CD4-positive, alpha-beta memory T cell (primary cell): Measurements from ENCODE around the gene HTR3C. TPM values are rescaled to one million over a fixed set of nuclear protein-coding genes. Genes with fewer than 3 reads are reported as not detected.
"Not testable (repeated sequence)": the region's sequence is repeated elsewhere in the genome, so short reads cannot be mapped to it uniquely, and the experiment has no call there.

Experiments used
- CTCF ChIA-PET: fragments of 350-600 bp; sonication (Branson Sonifier 250); formaldehyde crosslinking; loops from one replicate; lab custom pipeline; 2021; ENCODE audit warnings: inconsistent platforms; ENCODE audit not compliant: partially characterized antibody; lab: Charles Lee
- POLR2A ChIA-PET: fragments of 350-600 bp; sonication (Branson Sonifier 250); formaldehyde crosslinking; loops from one replicate; lab custom pipeline; 2021; ENCODE audit not compliant: partially characterized antibody; lab: Charles Lee
- DNase-seq, 5 donors: peaks; one replicate each; pipeline versions ENCODE4 v3.0.0 to v3.0.0-alpha.2; 2020 to 2022; ENCODE audit warnings: mixed read lengths in 1 of 5
- H3K27ac ChIP-seq: one replicate; pipeline ENCODE4 v1.7.0; 2013; ENCODE audit warnings: low read depth, low read length
- H3K27me3 ChIP-seq: 2 replicates; pipeline ENCODE4 v1.7.0; 2013; ENCODE audit warnings: mild to moderate bottlenecking, low read length, moderate library complexity; ENCODE audit not compliant: insufficient read depth
- H3K36me3 ChIP-seq: 2 replicates; pipeline ENCODE4 v1.7.0; 2013; ENCODE audit warnings: mild to moderate bottlenecking, low read length, moderate library complexity; ENCODE audit not compliant: insufficient read depth
- H3K4me1 ChIP-seq: 2 replicates; pipeline ENCODE4 v1.7.0; 2013; ENCODE audit warnings: mild to moderate bottlenecking, low read length, moderate library complexity; ENCODE audit not compliant: insufficient read depth
- H3K4me3 ChIP-seq, 2 donors: one replicate each; pipeline ENCODE4 v1.7.0; 2013; ENCODE audit warnings: low read length in 2 of 2, mild to moderate bottlenecking in 1 of 2
- H3K9me3 ChIP-seq, 2 donors: one replicate each; pipeline ENCODE4 v1.7.0; 2013; ENCODE audit warnings: low read length in 2 of 2, control low read depth in 1 of 2; ENCODE audit not compliant: control insufficient read depth in 1 of 2
- H3K27ac Mint-ChIP-seq, 7 donors: one replicate each; pipeline ENCODE4 v1.8.0; 2020 to 2021; ENCODE audit warnings: mixed read lengths in 7 of 7, mild to moderate bottlenecking in 6 of 7, inconsistent platforms in 3 of 7, moderate library complexity in 3 of 7
- H3K27me3 Mint-ChIP-seq, 2 donors: one replicate each; pipeline ENCODE4 v1.8.0; 2020 to 2021; ENCODE audit warnings: mixed read lengths in 2 of 2
- H3K36me3 Mint-ChIP-seq, 2 donors: one replicate each; pipeline ENCODE4 v1.8.0; 2020 to 2021; ENCODE audit warnings: mixed read lengths in 2 of 2, inconsistent platforms in 1 of 2, mild to moderate bottlenecking in 1 of 2
- H3K4me1 Mint-ChIP-seq, 4 donors: one replicate each; pipeline ENCODE4 v1.8.0; 2020 to 2021; ENCODE audit warnings: mixed read lengths in 4 of 4, mild to moderate bottlenecking in 1 of 4
- H3K4me3 Mint-ChIP-seq, 8 donors: one replicate each; pipeline ENCODE4 v1.8.0; 2020 to 2021; ENCODE audit warnings: mixed read lengths in 8 of 8, mild to moderate bottlenecking in 7 of 8, moderate library complexity in 6 of 8, inconsistent platforms in 3 of 8
- H3K9me3 Mint-ChIP-seq, 8 donors: one replicate each; pipeline ENCODE4 v1.8.0; 2020 to 2021; ENCODE audit warnings: mixed read lengths in 8 of 8, mild to moderate bottlenecking in 5 of 8, inconsistent platforms in 3 of 8, moderate library complexity in 1 of 8
- intact Hi-C: fragments of 100-400 bp; cut with micrococcal nuclease; formaldehyde crosslinking; loops from one replicate; pipeline ENCODE4 v1.15.1; 2023
- polyA plus RNA-seq, 2 donors: library from polyadenylated mRNA; unstranded; fragments of 300-500 nt; fragmentation: Illumina TruSeq; gene quantifications; one replicate each; pipeline ENCODE4 v1.2.3, GENCODE V29; 2021
- total RNA-seq, 2 experiments: library from RNA; stranded (reverse); gene quantifications; one replicate each; pipeline ENCODE4 v1.2.3, GENCODE V29; 2021

HTR3C gene, protein sequence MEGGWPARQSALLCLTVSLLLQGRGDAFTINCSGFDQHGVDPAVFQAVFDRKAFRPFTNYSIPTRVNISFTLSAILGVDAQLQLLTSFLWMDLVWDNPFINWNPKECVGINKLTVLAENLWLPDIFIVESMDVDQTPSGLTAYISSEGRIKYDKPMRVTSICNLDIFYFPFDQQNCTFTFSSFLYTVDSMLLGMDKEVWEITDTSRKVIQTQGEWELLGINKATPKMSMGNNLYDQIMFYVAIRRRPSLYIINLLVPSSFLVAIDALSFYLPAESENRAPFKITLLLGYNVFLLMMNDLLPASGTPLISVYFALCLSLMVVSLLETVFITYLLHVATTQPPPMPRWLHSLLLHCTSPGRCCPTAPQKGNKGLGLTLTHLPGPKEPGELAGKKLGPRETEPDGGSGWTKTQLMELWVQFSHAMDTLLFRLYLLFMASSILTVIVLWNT
- total RNA-seq (not detected), polyA plus RNA-seq (not detected)

DNA sequence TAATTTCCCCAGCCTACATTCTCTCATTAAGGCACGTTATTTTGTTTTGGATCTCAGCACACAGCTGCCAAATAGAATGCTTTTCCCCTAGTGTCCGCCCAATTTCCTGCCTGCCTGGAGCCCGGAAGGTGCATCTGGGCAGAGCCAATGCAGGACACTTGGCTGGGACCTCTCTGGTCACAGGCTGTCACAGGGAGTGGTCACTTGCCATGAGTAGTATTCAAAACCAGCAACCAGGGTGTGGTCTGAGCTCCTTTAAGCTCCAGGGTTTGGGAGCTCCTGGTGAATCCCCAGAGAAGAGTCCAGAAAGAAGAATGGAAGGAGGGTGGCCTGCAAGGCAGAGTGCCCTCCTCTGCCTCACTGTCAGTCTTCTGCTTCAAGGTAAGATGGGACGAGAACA lies at the start of gene HTR3C:
HTR3C (plus strand) TSS at position 281 of the 400 bp plus-strand sequence; CDS start at position 315, 34 bp downstream.
- Mint-ChIP-seq H3K9me3 (peaks cover 0 to 3% (median 0%) of the 10 kb centered on the region in 8 donors), H3K4me1 (peaks cover 0 to 1% (median 0%) of the 10 kb centered on the region in 4 donors), H3K4me3 (no peak within 1 kb of the TSS), H3K36me3 (no peaks in the 10 kb centered on the region), H3K27ac (no peak within 1 kb of the TSS), H3K27me3 (peaks cover 4 to 13% of the 10 kb centered on the region in 2 donors)
- intact Hi-C loops, result no loop called here
- POLR2A ChIA-PET, result no interaction called here
- no peaks in the 10 kb centered on the region for H3K9me3 ChIP-seq
- no peak for DNase-seq
- H3K4me3 ChIP-seq, result no peak within 1 kb of the TSS
- H3K4me1 ChIP-seq, result no peaks in the 10 kb centered on the region
- H3K27ac ChIP-seq, result no peak within 1 kb of the TSS
- no peaks in the 10 kb centered on the region for H3K27me3 ChIP-seq
- CTCF ChIA-PET, result no interaction called here
- H3K36me3 ChIP-seq, result no peaks in the 10 kb centered on the region

- Mint-ChIP-seq H3K27me3 (no peaks in the 10 kb centered on the region), H3K9me3 (no peaks in the 10 kb centered on the region), H3K4me3 (no peak overlapping the region), H3K4me1 (peaks cover 0 to 10% (median 2%) of the 10 kb centered on the region in 4 donors), H3K36me3 (peaks cover 15 to 30% of the 10 kb centered on the region in 2 donors), H3K27ac (peak overlapping the region in 2 of 7 donors; percentile 3 to 72)
- Histone ChIP-seq H3K27me3 (no peaks in the 10 kb centered on the region), H3K27ac (no peak overlapping the region), H3K4me3 (no peak overlapping the region), H3K36me3 (no peaks in the 10 kb centered on the region), H3K4me1 (no peaks in the 10 kb centered on the region), H3K9me3 (no peaks in the 10 kb centered on the region)
- no peak for DNase-seq
- intact Hi-C loops, result no loop called here
- ChIA-PET CTCF (interaction anchor here (1.0 kb wide), 1 partner anchor 13 kb away, joined by 3 read pairs; no protein-coding TSS in a partner anchor), POLR2A (no interaction called here)
Observed at GRCh38 chr3:184003187-184003967, 49.5 kb upstream of the HTR3C start.

- Histone ChIP-seq H3K36me3 (no peaks in the 10 kb centered on the region), H3K9me3 (no peaks in the 10 kb centered on the region), H3K27ac (no peak overlapping the region), H3K27me3 (no peaks in the 10 kb centered on the region), H3K4me3 (no peak overlapping the region), H3K4me1 (no peaks in the 10 kb centered on the region)
- POLR2A ChIA-PET, result no interaction called here
- no peaks in the 10 kb centered on the region for H3K27me3 Mint-ChIP-seq
- H3K4me3 Mint-ChIP-seq, result no peak overlapping the region
- no peak for DNase-seq
- no peak overlapping the region for H3K27ac Mint-ChIP-seq
- H3K36me3 Mint-ChIP-seq, result peaks cover 16 to 27% of the 10 kb centered on the region in 2 donors
- no peaks in the 10 kb centered on the region for H3K9me3 Mint-ChIP-seq
- CTCF ChIA-PET, result no interaction called here
- H3K4me1 Mint-ChIP-seq, result peaks cover 0 to 10% (median 2%) of the 10 kb centered on the region in 4 donors
- intact Hi-C loops, result no loop called here
Observed at GRCh38 chr3:184004476-184004875, 48.4 kb upstream of the HTR3C start.

DNA sequence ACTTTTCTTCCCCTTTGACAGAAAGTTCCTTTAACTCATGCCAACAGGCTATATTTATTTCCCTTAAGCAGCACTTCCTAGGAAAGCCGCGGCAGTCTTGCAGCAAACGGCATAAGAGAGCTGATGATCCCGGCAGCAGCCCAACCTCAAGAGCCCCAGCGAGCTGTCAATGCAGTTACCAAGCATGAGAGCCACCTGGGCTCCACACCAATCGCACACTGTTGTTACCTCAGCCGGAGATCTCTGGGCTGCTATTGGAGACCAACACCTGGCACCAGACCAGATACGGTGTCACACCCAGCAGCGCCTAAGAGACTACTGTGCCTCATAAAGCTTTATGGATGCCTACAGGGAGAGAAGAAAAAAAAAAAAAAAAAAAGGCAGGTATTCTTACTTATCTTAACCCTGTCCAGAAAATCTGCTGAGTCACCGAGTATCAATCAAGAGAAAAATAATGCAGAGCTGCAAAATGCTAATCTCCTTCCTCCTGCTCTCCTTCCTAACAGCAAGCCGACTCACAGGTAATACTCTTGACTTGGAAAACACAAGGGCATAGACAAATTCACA lies 46.8 kb upstream of the HTR3C start:
- H3K4me1 ChIP-seq, result no peaks in the 10 kb centered on the region
- no peaks in the 10 kb centered on the region for H3K36me3 ChIP-seq
- Mint-ChIP-seq H3K4me3 (no peak overlapping the region), H3K4me1 (peaks cover 0 to 10% (median 3%) of the 10 kb centered on the region in 4 donors), H3K36me3 (peaks cover 24 to 27% of the 10 kb centered on the region in 2 donors), H3K27ac (no peak overlapping the region), H3K9me3 (no peaks in the 10 kb centered on the region), H3K27me3 (no peaks in the 10 kb centered on the region)
- ChIA-PET POLR2A (no interaction called here), CTCF (interaction anchor here (1.5 to 2.1 kb wide), 2 partner anchors 10 to 12 kb away, joined by 4 to 8 read pairs; partner anchors contain the start of gene ABCC5)
- H3K27ac ChIP-seq, result no peak overlapping the region
- DNase-seq, result peak in 4 of 5 donors; percentile 6 to 18 (median 12)
- no peak overlapping the region for H3K4me3 ChIP-seq
- no peaks in the 10 kb centered on the region for H3K9me3 ChIP-seq
- intact Hi-C loops, result no loop called here
- no peaks in the 10 kb centered on the region for H3K27me3 ChIP-seq

DNA sequence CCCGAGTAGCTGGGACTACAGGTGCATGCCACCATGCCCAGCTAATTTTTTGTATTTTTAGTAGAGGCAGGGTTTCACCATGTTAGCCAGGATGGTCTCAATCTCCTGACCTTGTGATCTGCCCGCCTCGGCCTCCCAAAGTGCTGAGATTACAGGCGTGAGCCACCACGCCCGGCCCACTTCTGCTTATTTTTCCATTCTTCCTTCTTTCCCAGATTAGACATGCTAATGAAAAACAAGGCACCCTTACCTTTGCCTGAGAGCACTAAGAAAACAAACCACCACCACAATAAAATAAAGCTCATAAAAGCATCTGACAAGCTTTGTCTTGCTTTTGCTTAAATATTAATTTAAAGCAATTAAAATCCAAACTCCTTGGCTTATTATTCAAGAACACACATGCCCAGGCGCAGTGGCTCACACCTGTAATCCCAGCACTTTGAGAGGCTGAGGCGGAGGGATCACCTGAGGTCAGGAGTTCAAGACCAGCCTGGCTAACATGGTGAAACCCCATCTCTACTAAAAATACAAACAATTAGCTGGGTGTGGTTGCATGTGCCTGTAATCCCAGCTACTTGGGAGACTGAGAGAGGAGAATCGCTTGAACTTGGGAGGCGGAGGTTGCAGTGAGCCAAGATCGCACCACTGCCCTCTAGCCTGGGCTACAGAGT lies 45.6 kb upstream of the HTR3C start:
- ChIA-PET POLR2A (interaction anchor here (1.1 kb wide), 1 partner anchor 10 kb away, joined by 4 read pairs; the partner anchor contains the start of gene ABCC5), CTCF (interaction anchor here (1.5 to 2.1 kb wide), 2 partner anchors 9 to 11 kb away, joined by 4 to 8 read pairs; partner anchors contain the start of gene ABCC5)
- not testable (repeated sequence) for H3K27me3 ChIP-seq

DNA sequence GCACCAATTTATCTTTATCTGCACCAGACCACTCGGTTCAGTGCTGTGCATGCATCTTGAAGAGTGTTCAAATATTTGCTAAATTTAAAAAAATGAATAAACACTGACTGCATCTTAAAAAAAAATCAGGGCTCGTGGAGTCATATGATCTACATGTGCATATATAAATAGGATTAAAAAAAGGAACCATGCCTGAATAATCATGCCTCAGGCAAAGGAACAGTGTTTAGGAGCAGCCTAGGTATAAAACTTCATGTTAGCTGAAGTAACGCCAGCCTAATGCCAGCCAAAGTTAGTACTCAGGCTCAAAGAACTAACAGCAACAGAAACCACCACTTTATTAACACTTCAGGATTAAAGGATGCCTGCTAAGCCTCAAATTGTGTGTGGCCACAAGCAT lies 44.7 kb upstream of the HTR3C start:
- no peaks in the 10 kb centered on the region for H3K36me3 ChIP-seq
- intact Hi-C loops, result no loop called here
- CTCF ChIA-PET, result no interaction called here
- Mint-ChIP-seq H3K27ac (peak overlapping the region in 1 of 7 donors; percentile 33), H3K27me3 (no peaks in the 10 kb centered on the region), H3K36me3 (peaks cover 28 to 39% of the 10 kb centered on the region in 2 donors), H3K4me1 (peaks cover 0 to 10% (median 3%) of the 10 kb centered on the region in 4 donors), H3K4me3 (no peak overlapping the region), H3K9me3 (no peaks in the 10 kb centered on the region)
- no peaks in the 10 kb centered on the region for H3K27me3 ChIP-seq
- H3K4me1 ChIP-seq, result no peaks in the 10 kb centered on the region
- no peak for DNase-seq
- POLR2A ChIA-PET, result interaction anchor here (1.1 kb wide), 1 partner anchor 10 kb away, joined by 4 read pairs; the partner anchor contains the start of gene ABCC5
- H3K27ac ChIP-seq, result no peak overlapping the region
- H3K4me3 ChIP-seq, result no peak overlapping the region
- H3K9me3 ChIP-seq, result no peaks in the 10 kb centered on the region

More for the DNA sequence above, 45.6 kb upstream of the HTR3C start:
- intact Hi-C loops, DNase-seq, H3K4me3 Mint-ChIP-seq, H3K27me3 Mint-ChIP-seq, H3K9me3 Mint-ChIP-seq, H3K4me1 Mint-ChIP-seq, H3K4me3 ChIP-seq, H3K27ac Mint-ChIP-seq, H3K4me1 ChIP-seq, H3K9me3 ChIP-seq, H3K27ac ChIP-seq, H3K36me3 ChIP-seq: not testable (repeated sequence)
- peaks cover 26 to 36% of the 10 kb centered on the region in 2 donors for H3K36me3 Mint-ChIP-seq
